EL (cell line): ENCODE data around the gene SNX14.

Source experiments
- DNase-seq: peaks from one replicate; pipeline ENCODE4 v3.0.0-alpha.2; 2016

The SNX14 gene

DNA sequence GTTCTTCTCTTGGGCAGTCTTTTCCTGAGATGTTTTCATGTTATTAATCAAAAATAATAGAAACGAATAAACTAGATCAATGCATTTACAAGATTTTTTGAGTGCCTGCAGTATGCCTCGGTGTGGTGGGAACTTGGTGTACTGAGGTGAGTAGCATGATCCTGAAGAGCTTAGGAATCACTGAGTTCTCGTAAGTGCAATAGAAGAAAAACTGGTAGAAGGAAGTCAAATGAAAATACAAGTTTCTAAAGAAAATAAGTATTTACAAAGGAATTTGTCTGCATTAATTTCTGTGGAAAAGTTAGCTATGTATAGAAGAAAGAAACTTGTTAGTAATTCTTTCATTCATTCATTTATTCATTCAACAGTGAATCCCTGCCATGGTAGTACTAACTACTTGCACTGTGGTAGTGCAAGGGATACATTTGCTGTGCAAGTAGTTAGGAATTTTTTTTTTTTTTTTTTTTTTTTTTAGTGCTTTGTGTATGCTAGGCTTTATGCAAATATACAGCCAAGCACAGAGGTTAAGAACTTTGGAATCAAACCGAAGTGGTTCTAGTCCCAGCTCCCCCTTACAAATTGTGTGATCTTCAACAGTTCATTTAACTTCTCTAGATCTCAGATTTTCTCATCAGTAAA lies 129.9 kb downstream of the SNX14 start:
- no peak for DNase-seq

- DNase-seq: no peak
Measured at GRCh38 chr6:85462673-85463072, 131.0 kb downstream of the SNX14 start.

DNA sequence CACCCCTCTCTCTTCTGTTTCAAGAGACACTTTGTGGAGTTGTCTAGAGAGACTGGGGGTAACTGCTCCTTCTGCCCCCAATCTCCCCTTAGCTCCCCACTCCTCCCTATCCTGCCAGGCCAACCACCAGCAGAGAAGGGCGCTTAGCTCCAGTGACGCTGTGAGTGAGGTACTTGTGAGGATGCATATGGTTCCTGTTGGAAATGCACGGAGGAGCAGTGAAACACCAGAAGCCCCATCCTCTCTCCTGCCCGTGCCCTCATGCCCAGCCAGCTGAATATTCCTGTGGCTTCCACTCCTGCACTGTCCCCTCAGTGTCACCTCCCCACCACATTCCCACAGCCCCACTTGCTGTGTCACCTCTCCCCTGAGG lies 131.9 kb downstream of the SNX14 start:
- no peak for DNase-seq

DNA sequence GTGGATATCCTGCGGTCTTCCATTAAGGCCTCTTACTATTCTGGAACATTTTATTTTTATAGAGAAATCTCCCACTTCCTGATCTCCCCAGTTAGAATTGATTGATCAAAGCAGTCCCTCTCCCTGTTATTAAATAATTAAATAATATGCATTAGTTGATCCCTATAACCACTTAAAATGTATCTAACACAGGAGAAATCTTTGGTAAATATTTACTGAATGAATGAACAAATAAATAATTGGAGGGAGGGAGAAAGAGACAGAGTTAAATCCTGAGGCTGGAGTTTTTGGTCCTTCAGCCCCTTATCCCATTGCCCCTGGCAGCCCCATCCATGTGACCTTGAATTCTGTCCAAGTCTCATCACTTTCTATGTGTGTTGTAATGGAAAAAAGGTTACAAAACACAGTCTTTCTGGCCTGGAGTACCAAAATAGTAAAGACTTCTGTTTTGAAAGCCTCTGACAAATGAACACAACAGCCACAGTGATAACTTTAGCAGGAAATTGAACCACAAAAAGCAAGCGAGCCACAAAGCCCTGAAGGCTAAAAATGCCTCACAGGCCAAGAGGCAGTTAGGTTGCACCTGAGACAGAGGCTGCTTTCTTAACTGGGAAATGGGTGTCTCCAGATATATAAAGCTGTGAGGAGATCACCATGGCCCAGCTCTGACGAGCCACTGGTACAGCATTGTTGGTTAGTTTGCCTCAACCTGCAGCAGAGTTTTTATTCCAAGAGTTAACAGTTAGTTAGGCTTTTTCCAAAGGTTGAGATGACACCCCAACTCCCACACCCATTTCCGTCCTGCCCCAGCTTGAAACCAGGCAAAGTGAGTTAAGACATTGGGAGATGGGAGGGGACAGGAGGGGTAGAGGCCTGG lies 132.5 kb downstream of the SNX14 start:
- DNase-seq: peak; percentile 65

GRCh38 chr6:85460154-85460920 lies 133.3 kb downstream of the SNX14 start:
- DNase-seq: no peak

DNA sequence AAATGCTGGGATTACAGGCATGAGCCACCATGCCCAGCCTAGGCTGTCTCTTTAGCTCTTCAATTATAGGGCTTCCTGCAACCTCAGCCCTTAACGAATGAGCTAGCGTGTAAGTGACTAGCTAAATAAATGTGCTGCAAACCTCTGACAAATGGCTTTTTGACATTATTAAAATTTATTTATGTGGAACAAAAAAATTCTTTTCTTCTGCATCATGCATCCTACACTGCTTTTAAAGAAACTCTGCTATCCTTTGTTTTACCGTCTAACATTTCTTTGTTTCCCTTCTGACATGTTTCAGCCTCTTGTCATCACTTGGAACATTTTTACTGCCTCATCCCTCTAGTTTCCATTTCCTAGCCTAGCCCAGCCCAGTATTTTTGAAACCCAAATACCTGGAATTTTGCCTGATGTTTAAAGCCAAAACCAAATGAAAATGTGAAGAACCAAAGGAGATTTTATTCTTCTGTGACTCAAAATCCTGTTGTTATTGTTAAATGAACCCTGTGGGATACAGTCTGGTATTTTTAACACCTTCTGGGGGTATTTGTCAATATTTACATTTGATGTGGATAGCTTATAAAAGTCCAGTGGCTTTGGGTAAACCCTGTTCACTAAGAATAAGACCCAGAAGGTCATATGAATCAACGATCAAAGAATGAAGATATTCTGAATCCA lies 134.3 kb downstream of the SNX14 start:
- peak; percentile 92 for DNase-seq

- no peak for DNase-seq
Measured at GRCh38 chr6:85458782-85459181, 134.9 kb downstream of the SNX14 start.

- DNase-seq: no peak
Measured at GRCh38 chr6:85458184-85458583, 135.5 kb downstream of the SNX14 start.

DNA sequence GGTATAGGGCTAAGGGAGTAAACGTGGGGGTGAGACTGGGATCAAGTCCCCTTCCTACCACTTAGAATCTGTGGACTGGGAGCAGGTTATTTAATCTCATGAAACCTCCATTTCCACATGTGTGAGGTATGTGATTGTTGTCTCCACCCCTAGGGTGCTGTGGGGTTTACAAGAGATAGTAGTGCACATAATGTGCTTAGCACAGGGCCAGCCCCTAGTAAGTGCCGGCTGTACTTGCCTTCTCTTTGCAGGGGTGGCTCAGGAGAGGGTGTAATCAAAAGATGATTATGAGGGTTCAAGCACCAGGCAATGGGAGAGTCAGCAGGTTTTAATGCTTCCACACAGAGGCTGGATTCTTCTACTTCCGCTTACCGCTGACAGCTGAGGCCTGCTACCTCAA lies 136.9 kb downstream of the SNX14 start:
- no peak for DNase-seq
